Large intestine (tissue), 3 donors: ENCODE measurements around the gene JOSD2. TPM values are rescaled to one million over a fixed set of nuclear protein-coding genes. Genes with fewer than 3 reads are reported as not detected.
A peak's percentile ranks its signal among the peaks of the same experiment; 100 is the strongest.

Experiments
- DNase-seq, 2 donors: peaks; one replicate each; pipeline versions ENCODE4 v3.0.0 to v3.0.0-alpha.2; 2013
- H3K27ac ChIP-seq: one replicate; pipeline ENCODE4 v1.5.1; 2013; ENCODE audit warnings: low read length
- H3K27me3 ChIP-seq: 2 replicates; pipeline ENCODE4 v1.6.1; 2013; ENCODE audit warnings: low read length; ENCODE audit not compliant: control insufficient read depth, insufficient read depth
- H3K36me3 ChIP-seq: 2 replicates; pipeline ENCODE4 v1.6.1; 2013; ENCODE audit warnings: low read length; ENCODE audit not compliant: control insufficient read depth, insufficient read depth
- H3K4me1 ChIP-seq: one replicate; pipeline ENCODE4 v1.6.1; 2013; ENCODE audit warnings: low read length; ENCODE audit not compliant: control insufficient read depth, insufficient read depth
- H3K4me3 ChIP-seq: one replicate; pipeline ENCODE4 v1.5.1; 2013; ENCODE audit warnings: low read length
- H3K9me3 ChIP-seq: one replicate; pipeline ENCODE4 v1.6.1; 2013; ENCODE audit warnings: mild to moderate bottlenecking, low read depth, low read length, moderate library complexity; ENCODE audit not compliant: control insufficient read depth
- WGBS: methylation state at CpG from one replicate; pipeline ENCODE4 v1.1.5; 2013; ENCODE audit warnings: low lambda C conversion rate; ENCODE audit not compliant: insufficient coverage; 5-methylcytosine and 5-hydroxymethylcytosine counted together
- polyA plus RNA-seq: library from polyadenylated mRNA; unstranded; fragments of 120-200 nt; gene quantifications from one replicate; pipeline ENCODE4 v1.2.1, GENCODE V29; 2013

The JOSD2 gene
- polyA plus RNA-seq, 1 donor: 20.1 TPM

GRCh38 chr19:50462970-50463369 is 48.0 kb downstream of the JOSD2 start:
- DNase-seq: no peak
- WGBS: no CpG with 5 or more reads among the region's 7 CpGs
- peaks cover 9% of the 10 kb centered on the region for H3K4me1 ChIP-seq
- no peak overlapping the region for H3K4me3 ChIP-seq
- H3K27ac ChIP-seq: no peak overlapping the region
- no peaks in the 10 kb centered on the region for H3K36me3 ChIP-seq
- H3K9me3 ChIP-seq: no peaks in the 10 kb centered on the region
- H3K27me3 ChIP-seq: peaks cover 23% of the 10 kb centered on the region

GRCh38 chr19:50461066-50461875 is 49.7 kb downstream of the JOSD2 start:
- Histone ChIP-seq H3K36me3 (no peaks in the 10 kb centered on the region), H3K27me3 (peaks cover 29% of the 10 kb centered on the region), H3K4me1 (peaks cover 5% of the 10 kb centered on the region), H3K9me3 (no peaks in the 10 kb centered on the region), H3K27ac (no peak overlapping the region), H3K4me3 (no peak overlapping the region)
- DNase-seq: peak; percentile 26 to 49
- no CpG with 5 or more reads among the region's 28 CpGs for WGBS

GRCh38 chr19:50460161-50460765 is 50.7 kb downstream of the JOSD2 start:
- H3K4me3 ChIP-seq: no peak overlapping the region
- no peak overlapping the region for H3K27ac ChIP-seq
- no peaks in the 10 kb centered on the region for H3K36me3 ChIP-seq
- 52% methylated on average over 5 of the region's 13 CpGs for whole genome bisulfite sequencing
- no peak for DNase-seq
- H3K9me3 ChIP-seq: no peaks in the 10 kb centered on the region
- peaks cover 29% of the 10 kb centered on the region for H3K27me3 ChIP-seq
- peaks cover 5% of the 10 kb centered on the region for H3K4me1 ChIP-seq

- no peak overlapping the region for H3K27ac ChIP-seq
- H3K4me3 ChIP-seq: no peak overlapping the region
- H3K27me3 ChIP-seq: peaks cover 29% of the 10 kb centered on the region
- no CpG with 5 or more reads among the region's 1 CpG for WGBS
- H3K36me3 ChIP-seq: no peaks in the 10 kb centered on the region
- H3K9me3 ChIP-seq: no peaks in the 10 kb centered on the region
- H3K4me1 ChIP-seq: peaks cover 3% of the 10 kb centered on the region
- no peak for DNase-seq
Measured at GRCh38 chr19:50459638-50460037, 51.4 kb downstream of the JOSD2 start.

- H3K27ac ChIP-seq: no peak overlapping the region
- H3K4me1 ChIP-seq: no peaks in the 10 kb centered on the region
- peaks cover 29% of the 10 kb centered on the region for H3K27me3 ChIP-seq
- no peaks in the 10 kb centered on the region for H3K9me3 ChIP-seq
- no peak for DNase-seq
- H3K36me3 ChIP-seq: no peaks in the 10 kb centered on the region
- no CpG with 5 or more reads among the region's 32 CpGs for WGBS
- H3K4me3 ChIP-seq: no peak overlapping the region
Measured at GRCh38 chr19:50459067-50459456, 51.9 kb downstream of the JOSD2 start.

GRCh38 chr19:50458396-50459066 is 52.5 kb downstream of the JOSD2 start:
- DNase-seq: no peak
- no peak overlapping the region for H3K4me3 ChIP-seq
- peaks cover 29% of the 10 kb centered on the region for H3K27me3 ChIP-seq
- no peak overlapping the region for H3K27ac ChIP-seq
- no CpG with 5 or more reads among the region's 50 CpGs for WGBS
- no peaks in the 10 kb centered on the region for H3K36me3 ChIP-seq
- no peaks in the 10 kb centered on the region for H3K4me1 ChIP-seq
- no peaks in the 10 kb centered on the region for H3K9me3 ChIP-seq

- Histone ChIP-seq H3K27ac (no peak overlapping the region), H3K4me3 (no peak overlapping the region), H3K9me3 (no peaks in the 10 kb centered on the region), H3K27me3 (peaks cover 29% of the 10 kb centered on the region), H3K4me1 (no peaks in the 10 kb centered on the region), H3K36me3 (no peaks in the 10 kb centered on the region)
- DNase-seq: no peak
- WGBS: no CpG with 5 or more reads among the region's 5 CpGs
Measured at GRCh38 chr19:50457300-50457699, 53.7 kb downstream of the JOSD2 start.

Other genes starting within 250 kb of the JOSD2 start
- 3.1 TPM for gene KCNC3, start 181.8 kb downstream of the JOSD2 start, polyA plus RNA-seq
- gene NAPSA, start 145.6 kb downstream of the JOSD2 start, polyA plus RNA-seq: 2.8 TPM
- gene NR1H2, start 134.7 kb downstream of the JOSD2 start, polyA plus RNA-seq: 34.2 TPM
- 26.1 TPM for gene POLD1, start 126.8 kb downstream of the JOSD2 start, polyA plus RNA-seq
- gene SPIB, start 92.3 kb downstream of the JOSD2 start, polyA plus RNA-seq: 13.5 TPM
- 0.37 TPM for gene MYBPC2, start 78.3 kb downstream of the JOSD2 start, polyA plus RNA-seq
- gene EMC10, start 34.7 kb downstream of the JOSD2 start, polyA plus RNA-seq: 142 TPM
- gene GARIN5A, start 34.3 kb downstream of the JOSD2 start, polyA plus RNA-seq: 2.7 TPM
- gene ASPDH, start 2.7 kb upstream of the JOSD2 start, polyA plus RNA-seq: 4.4 TPM
- 6.9 TPM for gene LRRC4B, start 57.2 kb upstream of the JOSD2 start, polyA plus RNA-seq
- gene SYT3, start 128.7 kb upstream of the JOSD2 start, polyA plus RNA-seq: 0.93 TPM
- 0.46 TPM for gene C19orf81, start 138.3 kb upstream of the JOSD2 start, polyA plus RNA-seq
- gene SHANK1, start 208.6 kb upstream of the JOSD2 start, polyA plus RNA-seq: 3.2 TPM
- 14.6 TPM for gene CLEC11A, start 212.2 kb upstream of the JOSD2 start, polyA plus RNA-seq